Lower leg skin (tissue), 3 donors: ENCODE results near the gene HADHB.

Experiments
- POLR2A ChIP-seq, 2 donors: fragments of 450-650 bp; IDR thresholded peaks; one replicate each; pipeline ENCODE4 v1.6.1; 2016 to 2017; ENCODE audit warnings: antibody characterized with exemption in 2 of 2, mild to moderate bottlenecking in 1 of 2, moderate library complexity in 1 of 2
- TF ChIP-seq, protein P1 (sequence below), 3 donors: fragments of 450-650 bp; IDR thresholded peaks; one replicate each; pipeline ENCODE4 v1.5.1; 2016; ENCODE audit warnings: antibody characterized with exemption in 3 of 3, mild to moderate bottlenecking in 3 of 3, moderate library complexity in 2 of 3

DNA sequence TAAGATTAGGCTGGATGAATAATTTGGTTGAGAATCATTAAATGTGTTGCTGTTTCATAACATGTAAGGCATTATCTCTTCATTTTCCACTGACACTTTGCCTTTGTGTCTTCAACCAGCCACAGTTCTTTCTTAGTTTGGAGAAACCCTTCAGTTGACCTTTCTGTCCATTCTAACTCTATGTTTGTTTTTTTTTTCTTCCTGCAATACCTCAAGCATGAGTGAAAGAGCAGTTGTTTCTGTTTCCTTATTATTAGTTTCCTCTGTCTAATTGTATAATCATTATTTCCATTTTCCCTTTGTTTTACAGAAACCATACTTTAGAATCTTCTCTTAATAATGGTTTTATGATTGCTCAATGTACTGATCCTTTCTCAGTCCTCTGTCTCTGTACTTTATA is 25.6 kb downstream of the HADHB start:
- TF ChIP-seq, protein P1, sequence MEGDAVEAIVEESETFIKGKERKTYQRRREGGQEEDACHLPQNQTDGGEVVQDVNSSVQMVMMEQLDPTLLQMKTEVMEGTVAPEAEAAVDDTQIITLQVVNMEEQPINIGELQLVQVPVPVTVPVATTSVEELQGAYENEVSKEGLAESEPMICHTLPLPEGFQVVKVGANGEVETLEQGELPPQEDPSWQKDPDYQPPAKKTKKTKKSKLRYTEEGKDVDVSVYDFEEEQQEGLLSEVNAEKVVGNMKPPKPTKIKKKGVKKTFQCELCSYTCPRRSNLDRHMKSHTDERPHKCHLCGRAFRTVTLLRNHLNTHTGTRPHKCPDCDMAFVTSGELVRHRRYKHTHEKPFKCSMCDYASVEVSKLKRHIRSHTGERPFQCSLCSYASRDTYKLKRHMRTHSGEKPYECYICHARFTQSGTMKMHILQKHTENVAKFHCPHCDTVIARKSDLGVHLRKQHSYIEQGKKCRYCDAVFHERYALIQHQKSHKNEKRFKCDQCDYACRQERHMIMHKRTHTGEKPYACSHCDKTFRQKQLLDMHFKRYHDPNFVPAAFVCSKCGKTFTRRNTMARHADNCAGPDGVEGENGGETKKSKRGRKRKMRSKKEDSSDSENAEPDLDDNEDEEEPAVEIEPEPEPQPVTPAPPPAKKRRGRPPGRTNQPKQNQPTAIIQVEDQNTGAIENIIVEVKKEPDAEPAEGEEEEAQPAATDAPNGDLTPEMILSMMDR (IDR thresholded peaks at IDR 0.05) = no peak
- TF ChIP-seq POLR2A (IDR thresholded peaks at IDR 0.05) = no peak
